ENCODE measurements around the gene SAP30BP. TPM values are rescaled to one million over a fixed set of nuclear protein-coding genes. Genes with fewer than 3 reads are reported as not detected.
"Not testable (repeated sequence)": the region's sequence is repeated elsewhere in the genome, so short reads cannot be mapped to it uniquely, and the experiment has no call there.

The SAP30BP gene
- total RNA-seq, 1 donor from 2014 or later: 47.2 TPM

DNA sequence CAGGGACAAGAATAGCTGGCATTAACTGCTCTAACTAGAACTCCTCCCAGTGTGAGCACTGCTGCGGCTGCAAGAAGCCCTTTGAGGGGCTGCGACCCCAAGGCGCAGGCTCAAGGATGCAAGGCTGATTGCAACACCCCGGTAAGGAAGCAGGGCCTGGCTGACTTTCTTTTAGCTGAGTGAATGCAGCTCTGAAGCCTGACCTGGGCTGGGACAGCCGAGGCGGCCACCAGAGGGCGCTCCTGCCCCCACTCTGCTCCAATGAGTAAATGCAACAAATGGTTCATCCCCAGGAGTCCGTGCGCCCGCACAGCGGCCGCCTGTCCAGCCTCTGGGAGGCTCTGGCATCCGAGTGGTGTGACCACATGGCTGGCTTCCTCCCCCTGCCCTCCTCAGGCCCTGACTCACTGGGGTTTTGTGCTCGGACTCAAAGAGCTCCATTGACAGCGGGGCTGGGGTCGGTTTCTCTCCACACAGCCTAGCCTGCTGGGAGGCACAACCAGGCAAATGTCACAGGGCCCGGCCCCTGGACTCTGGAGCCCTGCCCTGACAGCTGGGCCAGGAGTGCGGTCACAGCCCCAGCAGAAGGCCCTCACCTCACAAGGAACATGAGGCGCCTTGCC is 34.2 kb upstream of the SAP30BP start, which contains the start of gene SMIM5:
TSS of gene SMIM5 (plus strand) at position 572 of the 623 bp plus-strand sequence. CDS start 6,768 bp downstream, outside the sequence.
- intact Hi-C loops (cut with DNase I): loop anchor here (1.0 to 2.0 kb wide), 2 partner anchors 20 to 115 kb away; no protein-coding TSS in a partner anchor
- peak; percentile 94 for DNase-seq (ENCODE audit: low spot score)

DNA sequence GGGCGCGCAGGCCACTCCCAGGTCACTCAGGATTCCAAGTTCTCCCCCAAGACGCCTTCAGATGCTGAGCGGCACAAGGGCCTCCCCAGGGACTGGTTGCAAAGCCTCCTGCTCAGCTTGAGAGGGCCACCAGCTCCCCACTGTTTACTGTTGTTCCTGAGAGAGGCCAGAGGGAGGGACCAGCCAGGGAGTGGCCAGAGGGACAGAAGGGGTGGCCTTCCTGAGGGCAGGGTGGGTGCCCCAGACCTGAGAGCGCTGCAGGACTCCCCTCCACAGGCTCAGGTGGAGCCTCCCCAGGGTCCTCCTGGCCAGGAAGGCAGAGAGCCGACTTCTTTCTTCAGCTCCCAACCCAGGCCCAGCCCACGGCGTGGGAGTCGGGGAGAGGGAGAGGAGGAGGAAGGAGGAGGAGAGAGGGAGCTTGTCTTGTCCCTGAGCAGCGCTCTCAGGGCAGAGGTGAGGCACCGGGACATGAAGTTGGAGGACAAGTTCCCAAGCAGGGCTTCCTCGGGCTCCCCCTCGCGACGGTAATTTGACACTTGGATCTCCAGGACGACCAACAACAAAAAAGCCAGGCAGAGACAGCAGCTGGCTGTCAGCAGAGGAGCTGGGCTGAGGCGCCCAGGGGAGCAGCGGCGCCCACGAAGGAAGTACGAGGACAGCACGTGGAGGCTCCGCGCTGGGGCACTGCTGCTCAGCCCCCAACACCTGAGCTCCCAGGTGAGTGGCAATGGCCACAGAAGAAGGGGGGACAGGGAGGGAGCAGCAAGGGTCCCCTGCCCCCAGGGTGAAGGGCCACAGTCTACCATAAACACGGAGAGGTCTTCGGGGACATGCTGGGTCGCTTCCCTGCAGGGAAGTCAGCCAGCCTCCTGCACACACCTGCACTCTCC is 33.4 kb upstream of the SAP30BP start:
- intact Hi-C loops (cut with DNase I): loop anchor here (1.0 to 2.0 kb wide), 2 partner anchors 19 to 115 kb away; no protein-coding TSS in a partner anchor

DNA sequence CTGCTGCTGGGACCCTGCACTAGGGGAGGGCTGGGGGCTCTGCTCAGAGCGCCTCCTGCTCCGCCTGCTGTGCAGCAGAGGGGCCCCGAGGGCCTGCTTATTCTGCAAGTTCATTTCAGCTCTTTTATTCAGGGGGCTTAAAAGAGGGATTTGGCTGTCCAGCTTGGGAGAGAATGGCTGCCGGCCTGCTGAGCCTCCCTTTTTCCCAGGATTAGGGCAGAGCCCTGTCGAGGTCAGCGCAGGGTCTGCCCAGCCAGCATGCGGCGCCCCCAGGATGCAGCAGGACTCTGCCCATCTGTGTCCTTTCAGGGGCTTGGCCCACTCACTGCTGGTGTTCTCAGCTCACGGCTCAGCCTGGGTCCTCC is 32.8 kb upstream of the SAP30BP start:
- no peak for DNase-seq (ENCODE audit: low spot score)
- intact Hi-C loops (cut with DNase I): no loop called here

More for the DNA sequence above, 33.4 kb upstream of the SAP30BP start:
- DNase-seq (ENCODE audit: low spot score): peak; percentile 89

DNA sequence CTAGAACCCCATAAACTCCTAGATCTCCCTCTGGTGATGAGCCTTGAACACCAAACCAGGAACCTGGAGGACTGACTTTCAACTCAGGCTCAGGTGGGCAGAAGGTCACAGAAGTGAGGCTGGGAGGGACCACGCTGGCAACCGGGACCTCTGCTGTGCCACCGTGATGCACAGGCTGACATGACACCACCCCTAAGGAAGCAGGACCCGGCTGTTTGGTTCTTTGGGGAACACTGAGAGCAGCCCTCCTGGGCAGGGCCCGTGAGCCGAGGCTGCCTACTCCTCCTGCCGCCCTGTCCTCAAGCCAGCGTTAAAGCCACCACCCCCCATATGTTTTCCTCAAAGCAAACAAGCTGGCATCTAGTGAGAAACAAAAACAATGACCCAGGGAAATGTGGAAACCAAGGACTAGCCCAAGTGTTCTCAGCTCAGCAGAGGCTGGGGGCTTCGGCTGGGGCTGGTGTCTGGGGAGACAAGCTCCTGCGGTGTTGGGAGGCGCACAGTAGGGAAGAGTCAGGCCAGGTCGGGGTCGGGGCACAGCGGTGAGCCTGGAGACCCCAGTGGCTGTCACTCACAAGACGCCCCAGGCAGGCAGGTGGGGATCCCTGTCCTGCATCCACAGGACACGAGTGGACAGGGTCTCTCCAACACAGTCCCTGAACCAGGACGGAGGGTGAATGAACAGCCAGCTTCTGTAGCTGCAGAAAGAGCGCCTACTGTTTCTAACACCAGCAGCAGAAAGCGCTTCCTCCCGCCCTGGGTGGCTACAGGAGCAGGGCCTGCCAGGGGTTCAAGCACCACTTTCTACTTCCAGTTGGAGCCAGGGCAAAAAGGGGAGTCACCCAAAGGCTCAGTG is 32.2 kb upstream of the SAP30BP start:
- intact Hi-C loops (cut with DNase I): no loop called here
- DNase-seq (ENCODE audit: low spot score): no peak

DNA sequence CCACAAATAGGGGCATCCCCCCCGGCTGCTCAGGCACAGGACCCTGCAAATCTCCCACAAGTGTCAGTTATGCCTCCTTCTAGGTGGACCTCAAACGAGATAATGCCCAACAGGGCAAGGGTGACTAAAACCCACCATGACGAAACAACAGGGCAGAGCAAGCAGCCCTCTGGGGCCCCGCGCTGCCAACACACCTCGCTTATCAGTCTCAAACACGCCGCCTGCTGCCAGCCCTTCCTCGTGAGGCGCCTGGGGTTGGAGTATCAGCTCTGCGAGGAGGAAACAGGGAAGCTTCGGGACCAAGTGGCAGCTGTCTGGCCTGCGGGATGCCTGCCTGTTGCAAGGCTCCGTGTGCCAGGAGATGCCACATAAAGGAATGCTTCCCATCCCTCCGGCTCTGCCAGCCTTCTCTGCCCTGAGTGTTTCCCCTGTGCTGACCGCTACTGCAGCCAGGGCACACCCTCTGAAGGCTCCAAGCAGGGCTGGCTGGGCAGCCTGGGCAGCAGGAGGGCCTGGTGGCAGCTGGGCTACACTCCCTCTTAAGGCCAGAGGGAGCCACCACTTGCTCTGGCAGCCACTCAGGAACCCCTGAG is 31.4 kb upstream of the SAP30BP start:
- intact Hi-C loops (cut with DNase I): no loop called here
- no peak for DNase-seq (ENCODE audit: low spot score)

DNA sequence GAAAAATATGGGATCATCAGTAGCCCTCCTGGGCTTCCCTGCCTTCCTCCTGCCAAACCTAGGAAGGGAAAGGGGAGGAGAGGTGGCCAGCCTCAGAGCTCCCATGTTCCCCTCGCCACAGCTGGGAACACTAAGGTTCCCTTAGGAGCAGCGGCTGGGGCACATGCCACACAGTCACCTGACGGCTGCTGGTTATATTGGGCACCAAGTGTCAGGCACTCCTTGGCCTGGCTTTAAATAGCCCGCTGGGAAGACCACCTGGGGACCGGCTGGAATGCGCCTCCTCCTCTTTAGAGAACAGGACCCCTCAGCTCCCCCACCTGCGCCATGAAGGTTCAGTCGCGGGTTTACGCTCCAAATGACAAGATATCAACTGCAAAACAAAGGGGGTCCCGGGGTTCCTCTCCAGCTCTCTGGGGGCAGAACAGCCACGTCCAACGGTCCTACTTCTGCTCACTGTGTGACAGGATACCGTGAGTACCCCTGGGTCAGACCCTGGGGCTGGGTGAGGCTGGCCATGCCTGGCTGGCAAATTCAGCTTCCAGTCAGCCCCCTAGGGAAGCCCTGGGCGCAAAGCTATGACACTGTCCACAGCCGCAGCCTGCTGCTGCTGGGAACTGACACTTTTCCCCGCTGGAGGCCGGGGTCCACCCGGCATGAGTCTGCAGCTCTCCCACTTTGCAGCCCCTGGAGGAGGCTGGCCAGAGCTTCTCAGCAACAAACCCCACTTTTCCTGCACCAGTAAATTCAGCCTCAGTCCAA is 30.6 kb upstream of the SAP30BP start:
- intact Hi-C loops (cut with DNase I): no loop called here
- DNase-seq (ENCODE audit: low spot score): no peak

DNA sequence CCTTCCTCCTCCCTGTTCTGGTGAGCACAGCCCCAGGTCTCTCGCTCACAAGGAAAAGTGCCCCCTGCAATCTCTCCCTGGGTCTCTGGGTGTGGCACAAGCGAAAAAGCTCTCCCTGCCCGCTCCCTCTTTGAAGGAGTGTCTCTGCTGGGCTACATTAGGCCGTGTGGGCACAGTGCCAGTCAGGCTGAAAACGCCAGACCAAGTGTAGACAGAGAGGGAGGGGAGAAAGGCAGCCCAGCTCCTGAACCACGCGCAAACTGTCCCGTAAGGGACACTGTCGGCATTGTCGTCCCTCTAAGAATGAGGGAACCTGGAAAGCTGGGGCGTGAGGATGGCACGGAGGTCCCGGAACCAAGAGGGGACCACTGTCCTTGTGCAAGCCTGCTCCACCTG is 30.0 kb upstream of the SAP30BP start:
- intact Hi-C loops (cut with DNase I): no loop called here

DNA sequence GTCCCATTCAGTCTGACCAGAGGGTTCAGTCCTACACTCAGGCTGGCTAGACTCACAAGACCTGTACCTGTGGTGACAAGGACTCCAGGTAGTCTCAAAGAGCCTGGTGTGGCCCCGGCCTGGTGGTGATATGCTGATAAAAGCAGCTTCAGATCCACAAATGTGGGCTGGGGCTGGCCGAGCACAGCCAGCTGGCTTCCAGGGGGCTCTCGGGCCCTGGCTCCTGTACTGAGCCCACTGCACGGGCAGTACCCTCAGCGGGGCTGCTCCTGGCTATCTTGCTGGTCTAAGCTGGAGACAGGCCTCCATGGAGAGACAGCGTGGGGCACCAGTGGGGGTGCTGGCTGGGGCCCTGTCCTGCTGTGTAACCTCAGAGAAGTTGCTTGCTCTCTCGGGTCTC is 29.6 kb upstream of the SAP30BP start:
- DNase-seq (ENCODE audit: low spot score): no peak
- intact Hi-C loops (cut with DNase I): no loop called here

More for the DNA sequence above, 30.0 kb upstream of the SAP30BP start:
- no peak for DNase-seq (ENCODE audit: low spot score)

DNA sequence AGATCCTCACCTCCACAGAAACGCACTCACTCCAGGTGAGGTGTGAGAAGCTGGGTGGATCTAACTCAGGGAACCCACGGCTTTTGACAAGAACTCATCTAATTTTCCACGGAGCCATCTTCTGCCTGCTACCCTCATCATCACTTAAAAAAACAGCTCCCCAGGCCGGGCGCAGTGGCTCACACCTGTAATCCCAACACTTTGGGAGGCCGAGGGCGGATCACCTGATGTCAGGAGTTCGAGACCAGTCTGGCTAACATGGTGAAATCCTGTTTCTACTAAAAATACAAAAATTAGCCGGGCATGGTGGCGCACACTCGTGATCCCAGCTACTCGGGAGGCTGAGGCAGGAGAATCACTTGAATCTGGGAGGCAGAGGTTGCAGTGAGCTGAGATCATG is 29.1 kb upstream of the SAP30BP start:
- DNase-seq (ENCODE audit: low spot score); intact Hi-C loops (cut with DNase I): not testable (repeated sequence)

DNA sequence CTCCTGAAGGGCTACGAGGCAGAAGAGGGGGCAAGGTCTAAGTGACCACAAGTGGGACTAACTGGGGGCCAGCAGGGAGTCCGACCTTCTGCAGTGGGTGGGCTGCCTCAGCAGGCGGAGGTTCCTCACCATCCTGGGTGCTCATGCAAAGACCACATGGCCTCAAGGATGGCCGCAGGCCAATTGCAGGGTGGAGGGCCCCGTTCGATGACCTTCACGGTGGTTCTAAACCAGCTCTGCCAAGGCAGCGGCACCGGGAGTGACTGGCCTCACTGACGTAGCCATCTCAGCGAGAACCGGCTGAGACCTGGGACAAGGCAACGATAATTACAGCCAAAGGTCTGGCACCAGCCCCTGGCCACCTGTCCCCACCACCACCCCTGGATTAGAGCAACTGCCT is 28.2 kb upstream of the SAP30BP start:
- intact Hi-C loops (cut with DNase I): no loop called here
- no peak for DNase-seq (ENCODE audit: low spot score)

DNA sequence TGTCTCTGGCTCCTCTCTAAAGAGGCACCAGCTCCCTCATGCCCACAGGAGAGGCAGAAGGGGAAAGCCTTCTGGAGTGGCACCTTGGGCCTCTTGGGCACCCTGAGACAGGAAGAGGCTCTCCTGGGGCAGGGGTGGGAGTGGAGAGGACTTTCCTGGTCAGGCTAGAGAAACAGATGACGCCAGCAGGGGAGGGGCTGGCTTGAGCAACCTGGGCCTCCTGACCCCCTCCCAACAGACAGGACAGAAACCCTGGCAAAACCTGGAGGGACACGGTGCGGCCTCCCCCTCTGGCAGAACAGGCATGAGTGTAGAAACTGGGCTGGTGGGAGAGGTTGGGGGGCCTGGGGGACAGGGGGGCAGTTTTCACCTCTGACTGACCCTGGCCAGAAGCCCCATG is 27.8 kb upstream of the SAP30BP start:
- intact Hi-C loops (cut with DNase I): no loop called here
- DNase-seq (ENCODE audit: low spot score): no peak

DNA sequence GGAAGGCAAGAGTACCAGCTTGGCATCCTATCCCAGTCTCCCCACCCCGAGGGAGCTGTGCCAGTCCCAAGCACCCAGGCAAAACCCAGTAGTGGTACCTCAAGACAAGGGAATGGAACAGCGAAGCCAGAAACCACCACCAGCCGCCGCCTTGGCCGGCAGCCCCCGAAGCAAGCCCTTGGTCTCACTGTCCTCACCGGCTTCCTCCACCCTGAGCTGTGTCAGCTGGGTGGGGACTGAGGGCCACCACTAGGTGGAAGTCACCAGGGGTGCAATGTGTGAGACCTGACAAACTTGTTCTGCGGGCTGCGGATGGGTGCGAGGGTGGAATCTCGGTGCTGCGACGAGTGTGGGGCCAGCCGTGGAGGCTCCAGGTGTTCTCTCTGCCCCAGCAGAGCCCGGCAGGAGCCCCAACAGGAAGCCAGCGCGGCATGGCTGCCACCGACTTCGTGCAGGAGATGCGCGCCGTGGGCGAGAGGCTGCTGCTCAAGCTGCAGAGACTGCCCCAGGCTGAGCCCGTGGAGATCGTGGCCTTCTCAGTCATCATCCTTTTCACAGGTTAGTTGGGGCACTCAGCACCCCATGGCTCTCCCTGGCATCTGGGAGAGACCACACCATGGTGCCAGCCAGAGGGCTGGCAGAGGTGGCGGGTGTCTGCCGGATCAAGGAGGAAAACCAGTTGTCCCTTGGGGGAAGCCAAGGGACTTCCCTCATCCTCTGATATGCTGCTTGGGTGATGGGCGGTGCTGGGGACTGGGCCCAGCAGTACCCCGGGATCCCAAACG is 27.2 kb upstream of the SAP30BP start:
- DNase-seq (ENCODE audit: low spot score): no peak
- intact Hi-C loops (cut with DNase I): no loop called here

DNA sequence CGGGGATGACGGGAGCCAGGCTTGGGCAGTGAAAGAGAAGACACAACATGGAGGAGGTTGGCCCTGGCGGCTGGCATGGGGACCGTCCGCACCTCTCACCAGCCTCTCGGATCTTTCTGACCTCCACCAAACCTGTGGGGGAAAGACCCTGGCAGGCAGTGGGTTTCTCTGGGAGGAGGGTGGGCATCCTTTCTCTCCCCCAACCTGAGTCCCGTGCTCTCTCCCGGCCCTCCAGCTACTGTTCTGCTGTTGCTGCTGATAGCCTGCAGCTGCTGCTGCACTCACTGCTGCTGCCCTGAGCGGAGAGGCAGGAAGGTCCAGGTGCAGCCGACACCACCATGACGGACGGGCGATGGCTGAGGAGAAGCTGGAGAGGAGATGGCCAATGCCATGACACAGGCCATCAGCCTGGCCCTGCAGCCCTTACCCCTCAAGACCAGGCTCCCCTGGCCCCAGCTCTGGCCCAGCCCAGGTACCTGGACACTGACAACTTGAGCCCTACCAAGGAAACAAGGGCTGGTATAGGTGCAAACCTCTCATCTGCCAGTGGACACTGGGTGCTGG is 26.5 kb upstream of the SAP30BP start:
- no peak for DNase-seq (ENCODE audit: low spot score)
- intact Hi-C loops (cut with DNase I): no loop called here

DNA sequence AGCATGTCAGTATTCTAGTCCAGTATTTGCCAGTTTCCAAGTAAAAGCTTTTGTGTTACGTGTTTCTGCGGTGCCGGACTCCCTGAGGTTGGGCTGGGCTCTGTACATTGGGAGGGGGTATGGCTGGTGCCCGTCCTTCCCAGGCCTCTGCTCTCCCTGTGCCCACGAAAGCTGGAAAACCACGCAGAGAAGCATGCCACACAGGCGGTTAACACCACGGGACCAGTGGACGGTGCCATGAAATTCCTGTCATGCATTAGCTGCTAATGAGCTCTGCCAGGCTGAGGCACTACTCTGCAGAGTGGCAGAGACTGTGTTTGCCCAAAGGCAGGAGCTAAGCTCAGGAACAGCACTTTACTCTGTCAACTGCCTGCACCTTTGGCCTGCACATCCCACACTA is 25.8 kb upstream of the SAP30BP start:
- intact Hi-C loops (cut with DNase I): no loop called here
- peak; percentile 84 for DNase-seq (ENCODE audit: low spot score)

DNA sequence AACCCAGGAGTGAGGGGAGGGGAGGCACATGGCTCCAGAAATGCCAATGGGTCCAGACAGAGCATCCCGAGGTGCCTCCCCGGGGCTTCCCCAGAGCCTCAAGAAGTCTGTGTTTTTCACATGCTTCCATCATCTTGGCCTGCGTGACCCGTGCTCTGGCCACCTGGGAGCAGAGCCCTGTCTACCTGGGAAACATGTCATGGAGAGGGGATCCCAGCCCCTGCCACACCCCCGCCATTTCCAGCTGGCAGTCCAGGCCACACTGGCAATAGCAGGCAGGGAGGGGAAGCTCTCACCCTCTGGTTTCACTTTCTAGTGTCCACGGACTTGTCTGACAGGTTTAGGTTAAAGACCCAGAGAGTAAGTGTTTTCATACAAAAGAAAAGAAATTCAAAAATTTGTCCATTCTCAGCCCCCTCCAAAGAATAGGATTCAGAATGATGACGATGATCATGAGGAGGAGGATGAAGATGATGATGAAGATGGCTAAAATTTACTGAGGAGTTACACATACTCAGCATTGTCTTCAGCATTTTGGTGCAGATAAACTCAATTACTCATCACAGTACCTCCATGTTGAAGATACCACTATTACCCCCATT is 24.9 kb upstream of the SAP30BP start:
- intact Hi-C loops (cut with DNase I): no loop called here
- no peak for DNase-seq (ENCODE audit: low spot score)

DNA sequence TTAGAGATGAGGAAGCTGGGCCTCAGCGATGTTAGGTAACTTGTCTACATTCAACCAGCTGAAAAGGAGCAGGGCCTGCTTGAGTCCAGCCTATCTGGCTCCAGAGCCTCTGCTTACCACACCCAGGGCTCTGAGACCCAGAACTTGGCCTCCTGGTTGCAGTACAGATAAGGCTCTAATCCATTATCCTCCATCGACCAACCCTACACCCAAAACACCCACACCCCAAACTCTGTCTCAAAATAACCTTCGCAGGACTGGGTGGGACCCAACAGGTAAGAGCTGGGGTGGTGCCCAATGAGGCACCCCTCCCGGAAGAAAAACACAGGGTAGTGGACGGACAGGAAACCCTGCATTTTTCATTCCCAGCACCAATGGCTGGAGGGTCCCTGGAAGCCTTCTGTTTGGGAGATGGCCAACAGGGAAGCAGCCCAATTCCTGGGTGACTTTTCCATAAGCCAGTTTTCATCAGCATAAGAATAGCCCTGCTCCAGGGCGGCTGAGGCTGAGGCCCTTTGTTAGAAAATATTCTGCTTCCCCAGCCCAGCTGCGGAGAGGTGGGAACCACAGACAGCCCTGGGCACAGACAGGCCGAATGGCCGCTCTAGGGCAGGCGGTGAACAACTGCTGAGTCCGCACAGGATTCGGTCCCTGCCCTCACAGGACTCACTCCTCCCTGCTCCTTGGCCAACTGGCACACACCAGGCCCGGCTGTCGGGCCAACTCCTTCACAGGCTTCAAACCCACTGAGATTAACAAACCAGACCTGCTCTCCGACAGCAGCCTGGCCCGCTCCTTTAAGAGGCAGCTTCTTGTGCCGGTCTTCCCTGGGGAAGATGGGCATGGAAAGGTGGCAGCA is 24.1 kb upstream of the SAP30BP start:
- no peak for DNase-seq (ENCODE audit: low spot score)
- intact Hi-C loops (cut with DNase I): no loop called here

DNA sequence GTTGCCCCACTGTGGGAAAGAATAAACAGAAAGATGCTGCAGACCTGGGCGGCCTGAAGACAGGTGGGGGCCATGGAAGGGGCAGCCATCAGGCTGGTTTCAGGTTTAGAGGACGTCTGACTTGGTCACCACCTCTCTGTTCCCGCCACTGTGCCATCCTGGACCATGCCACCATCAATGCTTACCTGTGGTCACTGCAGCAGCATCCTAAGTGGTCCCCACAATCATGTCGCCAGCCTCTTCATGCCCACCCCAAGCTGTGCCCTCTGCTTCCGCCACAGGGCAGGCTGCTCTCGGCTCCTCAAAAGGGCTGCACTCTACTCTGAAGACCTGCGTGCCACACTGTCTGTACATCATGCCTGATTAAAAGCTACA is 23.5 kb upstream of the SAP30BP start:
- DNase-seq (ENCODE audit: low spot score): no peak
- intact Hi-C loops (cut with DNase I): no loop called here
